ENCODE measurements around the gene FYN.

DNA sequence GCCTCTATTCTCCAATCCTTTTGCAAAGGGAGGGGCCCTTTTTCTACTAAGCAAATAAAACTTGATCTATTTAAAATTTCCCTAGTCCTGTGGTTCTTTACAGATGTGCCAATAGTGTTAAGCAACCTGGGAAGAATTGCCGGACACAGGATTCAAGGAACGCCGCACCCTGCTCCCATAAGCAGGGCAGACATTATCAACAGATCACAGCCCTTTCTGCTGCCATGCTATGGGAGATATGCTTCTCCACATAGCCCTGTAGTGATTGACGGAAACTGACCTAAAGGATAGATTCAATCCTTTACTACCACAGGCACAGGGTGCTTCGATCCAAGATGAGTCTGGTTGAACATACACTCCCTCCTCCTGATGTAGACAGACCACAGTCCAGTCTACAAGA lies 149.2 kb downstream of the FYN start:
- TF ChIP-seq, protein P1, sequence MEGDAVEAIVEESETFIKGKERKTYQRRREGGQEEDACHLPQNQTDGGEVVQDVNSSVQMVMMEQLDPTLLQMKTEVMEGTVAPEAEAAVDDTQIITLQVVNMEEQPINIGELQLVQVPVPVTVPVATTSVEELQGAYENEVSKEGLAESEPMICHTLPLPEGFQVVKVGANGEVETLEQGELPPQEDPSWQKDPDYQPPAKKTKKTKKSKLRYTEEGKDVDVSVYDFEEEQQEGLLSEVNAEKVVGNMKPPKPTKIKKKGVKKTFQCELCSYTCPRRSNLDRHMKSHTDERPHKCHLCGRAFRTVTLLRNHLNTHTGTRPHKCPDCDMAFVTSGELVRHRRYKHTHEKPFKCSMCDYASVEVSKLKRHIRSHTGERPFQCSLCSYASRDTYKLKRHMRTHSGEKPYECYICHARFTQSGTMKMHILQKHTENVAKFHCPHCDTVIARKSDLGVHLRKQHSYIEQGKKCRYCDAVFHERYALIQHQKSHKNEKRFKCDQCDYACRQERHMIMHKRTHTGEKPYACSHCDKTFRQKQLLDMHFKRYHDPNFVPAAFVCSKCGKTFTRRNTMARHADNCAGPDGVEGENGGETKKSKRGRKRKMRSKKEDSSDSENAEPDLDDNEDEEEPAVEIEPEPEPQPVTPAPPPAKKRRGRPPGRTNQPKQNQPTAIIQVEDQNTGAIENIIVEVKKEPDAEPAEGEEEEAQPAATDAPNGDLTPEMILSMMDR (IDR thresholded peaks at IDR 0.05): no peak
- no peak for TF ChIP-seq POLR2A (IDR thresholded peaks at IDR 0.05)
